GM12878 (cell line): ENCODE results near the gene SMIM27. TPM values are rescaled to one million over a fixed set of nuclear protein-coding genes. Genes with fewer than 3 reads are reported as not detected.

Experiments used
- ATAC-seq: fragments of 200-7000 bp; cut with Tn5 transposase; 3 replicates; pipeline ENCODE4 v1.9.1; 2020; ENCODE audit warnings: mild to moderate bottlenecking, moderate library complexity
- BruUV-seq: library from RNA; stranded (reverse); fragments of 400-500 nt; replicated peaks from 2 replicates; lab custom pipeline; 2021; lab: Mats Ljungman, UMichigan
- CTCF ChIA-PET: fragments of 300-600 bp; sonication (Branson Sonifier 250); formaldehyde crosslinking; extraction: SDS; loops from one replicate; lab custom pipeline; 2021; ENCODE audit warnings: inconsistent platforms; lab: Yijun Ruan, JAX
- POLR2A ChIA-PET: fragments of 350-600 bp; formaldehyde crosslinking; extraction: SDS; loops from one replicate; lab custom pipeline; 2021; ENCODE audit warnings: inconsistent platforms; lab: Charles Lee
- RAD21 ChIA-PET: fragments of 300-600 bp; sonication (Branson Sonifier 250); formaldehyde crosslinking; loops from one replicate; lab custom pipeline; 2023; ENCODE audit warnings: antibody characterized with exemption; ENCODE audit not compliant: unreplicated experiment; lab: Charles Lee
- SMC1A ChIA-PET: fragments of 300-600 bp; sonication (Branson Sonifier 250); formaldehyde crosslinking; loops from one replicate; lab custom pipeline; 2023; ENCODE audit not compliant: unreplicated experiment, uncharacterized antibody; lab: Charles Lee
- DNase-seq: peaks from one replicate; pipeline ENCODE4 v3.0.0-alpha.2; 2011; ENCODE audit warnings: low read depth, low spot score
- FAIRE-seq: peaks from 3 replicates; lab custom pipeline; 2011; peaks lifted over from hg19 to GRCh38; lab: Jason Lieb, UNC
- H2AFZ ChIP-seq: 2 replicates; pipeline ENCODE4 v1.6.0; 2011; ENCODE audit warnings: low read depth, low read length, control low read depth; ENCODE audit not compliant: control insufficient read depth
- H3K27ac ChIP-seq: 2 replicates; pipeline ENCODE4 v1.5.1; 2011; ENCODE audit warnings: control low read depth; ENCODE audit not compliant: control insufficient read depth, insufficient read depth
- H3K27me3 ChIP-seq, 2 experiments: replicated peaks in 1 of 2; 2 replicates each; pipeline versions ENCODE4 v1.6.0 to v1.6.1; 2011; ENCODE audit warnings: low read length in 1 of 2; ENCODE audit not compliant: control insufficient read depth in 2 of 2, insufficient read depth in 2 of 2
- H3K36me3 ChIP-seq, 2 experiments: 2 replicates each; pipeline ENCODE4 v1.5.1; 2011; ENCODE audit warnings: low read length in 1 of 2; ENCODE audit not compliant: control insufficient read depth in 2 of 2, insufficient read depth in 2 of 2
- H3K4me1 ChIP-seq: 2 replicates; pipeline ENCODE4 v1.6.1; 2011; ENCODE audit warnings: mild to moderate bottlenecking, low read length, moderate library complexity, mixed read lengths; ENCODE audit not compliant: control insufficient read depth, insufficient read depth
- H3K4me2 ChIP-seq: 2 replicates; pipeline ENCODE4 v1.6.0; 2011; ENCODE audit warnings: control low read depth; ENCODE audit not compliant: control insufficient read depth, insufficient read depth
- H3K4me3 ChIP-seq: fragments of 200-600 bp; sonication (generic); 2 replicates; pipeline ENCODE4 v1.5.1; 2016
- H3K79me2 ChIP-seq: 2 replicates; pipeline ENCODE4 v1.6.0; 2011; ENCODE audit warnings: low read length; ENCODE audit not compliant: control insufficient read depth, insufficient read depth
- H3K9ac ChIP-seq: 2 replicates; pipeline ENCODE4 v1.8.0; 2011; ENCODE audit warnings: low read length, control low read depth, mixed read lengths; ENCODE audit not compliant: control insufficient read depth, insufficient read depth
- H3K9me3 ChIP-seq: replicated peaks from 3 replicates; pipeline ENCODE4 v1.5.1; 2011; ENCODE audit warnings: mild to moderate bottlenecking, low read length; ENCODE audit not compliant: control insufficient read depth, insufficient read depth
- H4K20me1 ChIP-seq: 2 replicates; pipeline ENCODE4 v1.6.0; 2011; ENCODE audit not compliant: control insufficient read depth, insufficient read depth
- CREB1 ChIP-seq: IDR thresholded peaks from 2 replicates; pipeline ENCODE4 v1.6.1; 2012; ENCODE audit warnings: low read depth, mild to moderate bottlenecking, inconsistent platforms
- CREM ChIP-seq: IDR thresholded peaks from 2 replicates; pipeline ENCODE4 v1.6.1; 2014; ENCODE audit warnings: antibody characterized with exemption, low read depth
- ETV6 ChIP-seq, 2 experiments: fragments of 450-650 bp in 1 of 2; IDR thresholded peaks in 1 of 2; conservative IDR thresholded peaks in 1 of 2; 2 replicates each; pipeline ENCODE4 v1.6.1; 2014; ENCODE audit warnings: antibody characterized with exemption in 1 of 2, borderline replicate concordance in 1 of 2, low read depth in 1 of 2, mild to moderate bottlenecking in 1 of 2, moderate library complexity in 1 of 2
- KDM1A ChIP-seq: fragments of 200-600 bp; sonication (generic); IDR thresholded peaks from 2 replicates; pipeline ENCODE4 v1.6.1; 2016; ENCODE audit warnings: borderline replicate concordance
- MXI1 ChIP-seq: fragments of 150-350 bp; IDR thresholded peaks from 2 replicates; pipeline ENCODE4 v1.6.1; 2011; ENCODE audit warnings: low read depth, mild to moderate bottlenecking, inconsistent platforms, low read length, improper control_type of control experiment
- NR2F1 ChIP-seq: fragments of 450-650 bp; conservative IDR thresholded peaks from 2 replicates; pipeline ENCODE4 v1.6.1; 2017; ENCODE audit warnings: mild to moderate bottlenecking
- PAX5 ChIP-seq: IDR thresholded peaks from 2 replicates; pipeline ENCODE4 v1.6.1; 2011; ENCODE audit warnings: low read depth, low read length, borderline replicate concordance
- RBBP5 ChIP-seq: fragments of 200-600 bp; sonication (generic); conservative IDR thresholded peaks from 2 replicates; pipeline ENCODE4 v1.6.1; 2016
- RFX5 ChIP-seq: IDR thresholded peaks from 2 replicates; pipeline ENCODE4 v1.6.1; 2011; ENCODE audit warnings: low read depth, low read length, improper control_type of control experiment
- SP1 ChIP-seq: IDR thresholded peaks from one replicate; pipeline ENCODE4 v1.6.1; 2011; ENCODE audit warnings: low read depth, low read length
- SREBF2 ChIP-seq: IDR thresholded peaks from 2 replicates; pipeline ENCODE4 v1.6.1; 2012; ENCODE audit warnings: mild to moderate bottlenecking, low read length
- WRNIP1 ChIP-seq: IDR thresholded peaks from 2 replicates; pipeline ENCODE4 v1.6.1; 2011; ENCODE audit warnings: low read depth, low read length, improper control_type of control experiment, borderline replicate concordance
- in situ Hi-C: fragments of 300-500 bp; cut with MboI; formaldehyde crosslinking; loops from 9 replicates; pipeline ENCODE4 v1.14.3; 2018; ENCODE audit warnings: mixed read lengths
- intact Hi-C: fragments of 100-400 bp; cut with micrococcal nuclease; formaldehyde crosslinking; loops from one replicate; pipeline ENCODE4 v1.14.2; 2022; ENCODE audit not compliant: unreplicated experiment
- polyA plus RNA-seq, 11 experiments: library from polyadenylated mRNA; depleted of rRNA in 4 of 11; unstranded in 6 of 11; stranded (reverse) in 5 of 11; fragments of >200 nt; fragmentation: Nextera tagmentation in 4 of 11; fragmentation: Illumina TruSeq in 1 of 11; extraction: Ambion mirVana in 4 of 11; extraction: Trizol in 1 of 11; gene quantifications; 1 replicate in 1 of 11; 2 replicates in 10 of 11; pipeline versions ENCODE4 v1.2.1 to v1.2.3, GENCODE V29; 2011 to 2016; ENCODE audit warnings: inconsistent platforms in 2 of 11, missing spikeins in 2 of 11, low read depth in 1 of 11
- total RNA-seq, 4 experiments: library from RNA; depleted of rRNA in 3 of 4; stranded (reverse); fragments of >200 nt in 3 of 4; fragmentation: Illumina TruSeq in 1 of 4; extraction: Trizol in 1 of 4; gene quantifications; 2 replicates each; pipeline versions ENCODE4 v1.2.1 to v1.2.3, GENCODE V29; 2013 to 2021
- TF ChIP-seq, protein P1 (sequence below): fragments of 450-650 bp; IDR thresholded peaks from 2 replicates; pipeline ENCODE4 v1.6.1; 2017; ENCODE audit warnings: mild to moderate bottlenecking
- TF ChIP-seq, protein P2 (sequence below): fragments of 450-650 bp; IDR thresholded peaks from 2 replicates; pipeline ENCODE4 v1.6.1; 2017; ENCODE audit warnings: mild to moderate bottlenecking, moderate library complexity
- TF ChIP-seq, protein P3 (sequence below): fragments of 450-650 bp; IDR thresholded peaks from 2 replicates; pipeline ENCODE4 v1.6.1; 2014; ENCODE audit warnings: mild to moderate bottlenecking
- TF ChIP-seq, protein P4 (sequence below): fragments of 450-650 bp; IDR thresholded peaks from 2 replicates; pipeline ENCODE4 v1.6.1; 2018; ENCODE audit warnings: borderline replicate concordance, mild to moderate bottlenecking; ENCODE audit not compliant: partially characterized antibody

SMIM27 gene
- total and polyA plus RNA-seq, 10 of the 15 experiments (the other 5 are each of a cell fraction or from before 2014, with no cell fraction given): 12.2 to 47.3 (median 26.5) TPM

DNA sequence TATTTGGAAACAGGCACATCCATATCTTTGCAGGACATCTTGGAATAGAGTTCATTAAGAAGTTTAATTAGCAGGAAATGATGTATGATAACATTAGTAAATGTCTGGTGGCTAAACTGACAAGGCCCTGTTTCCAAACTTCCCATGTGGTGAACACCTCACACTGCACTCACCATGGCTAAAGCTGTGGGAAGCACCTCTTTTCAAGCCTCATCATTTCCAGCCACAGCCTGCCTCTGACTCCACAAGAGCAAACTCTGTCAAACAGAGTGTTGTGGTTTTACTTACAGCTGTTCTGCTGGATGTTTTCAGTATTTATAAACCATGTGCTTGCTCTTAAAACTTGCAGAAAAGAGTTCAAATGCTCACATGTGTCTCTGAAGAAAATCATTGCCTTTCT lies 35.8 kb downstream of the SMIM27 start:
- BruUV-seq: no TSS peak
- POLR2A ChIA-PET: no interaction called here
- intact Hi-C loops: loop anchor here (2.0 to 5.0 kb wide), 2 partner anchors 114 to 381 kb away; no protein-coding TSS in a partner anchor
- no peaks in the 10 kb centered on the region for H3K4me1 ChIP-seq
- DNase-seq: no peak
- no peaks in the 10 kb centered on the region for H3K36me3 ChIP-seq
- peak; percentile 68 for ATAC-seq
- no peaks in the 10 kb centered on the region for H3K27me3 ChIP-seq
- H3K9ac ChIP-seq: no peak overlapping the region
- in situ Hi-C loops: no loop called here
- H3K4me2 ChIP-seq: no peak overlapping the region
- no peaks in the 10 kb centered on the region for H3K9me3 ChIP-seq
- CTCF ChIA-PET: interaction anchor here (0.8 to 6.9 kb wide), 12 partner anchors 8 to 638 kb away, joined by 3 to 95 read pairs (median 6); partner anchors contain the start of genes ACO1 and NDUFB6
- SMC1A ChIA-PET: interaction anchor here (0.9 to 4.2 kb wide), 5 partner anchors 8 to 380 kb away, joined by 3 to 41 read pairs (median 13); no protein-coding TSS in a partner anchor
- H3K79me2 ChIP-seq: no peaks in the 10 kb centered on the region
- RAD21 ChIA-PET: interaction anchor here (0.7 to 2.4 kb wide), 5 partner anchors 8 to 381 kb away, joined by 3 to 27 read pairs (median 4); no protein-coding TSS in a partner anchor
- H3K27ac ChIP-seq: no peak overlapping the region
- FAIRE-seq: no peak
- no peak overlapping the region for H2AFZ ChIP-seq
- no peak overlapping the region for H3K4me3 ChIP-seq
- H4K20me1 ChIP-seq: no peaks in the 10 kb centered on the region
- no peak for TF ChIP-seq PAX5
- TF ChIP-seq, protein P1, sequence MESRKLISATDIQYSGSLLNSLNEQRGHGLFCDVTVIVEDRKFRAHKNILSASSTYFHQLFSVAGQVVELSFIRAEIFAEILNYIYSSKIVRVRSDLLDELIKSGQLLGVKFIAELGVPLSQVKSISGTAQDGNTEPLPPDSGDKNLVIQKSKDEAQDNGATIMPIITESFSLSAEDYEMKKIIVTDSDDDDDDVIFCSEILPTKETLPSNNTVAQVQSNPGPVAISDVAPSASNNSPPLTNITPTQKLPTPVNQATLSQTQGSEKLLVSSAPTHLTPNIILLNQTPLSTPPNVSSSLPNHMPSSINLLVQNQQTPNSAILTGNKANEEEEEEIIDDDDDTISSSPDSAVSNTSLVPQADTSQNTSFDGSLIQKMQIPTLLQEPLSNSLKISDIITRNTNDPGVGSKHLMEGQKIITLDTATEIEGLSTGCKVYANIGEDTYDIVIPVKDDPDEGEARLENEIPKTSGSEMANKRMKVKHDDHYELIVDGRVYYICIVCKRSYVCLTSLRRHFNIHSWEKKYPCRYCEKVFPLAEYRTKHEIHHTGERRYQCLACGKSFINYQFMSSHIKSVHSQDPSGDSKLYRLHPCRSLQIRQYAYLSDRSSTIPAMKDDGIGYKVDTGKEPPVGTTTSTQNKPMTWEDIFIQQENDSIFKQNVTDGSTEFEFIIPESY: no peak
- TF ChIP-seq KDM1A: no peak
- no peak for TF ChIP-seq NR2F1
- TF ChIP-seq, protein P2, sequence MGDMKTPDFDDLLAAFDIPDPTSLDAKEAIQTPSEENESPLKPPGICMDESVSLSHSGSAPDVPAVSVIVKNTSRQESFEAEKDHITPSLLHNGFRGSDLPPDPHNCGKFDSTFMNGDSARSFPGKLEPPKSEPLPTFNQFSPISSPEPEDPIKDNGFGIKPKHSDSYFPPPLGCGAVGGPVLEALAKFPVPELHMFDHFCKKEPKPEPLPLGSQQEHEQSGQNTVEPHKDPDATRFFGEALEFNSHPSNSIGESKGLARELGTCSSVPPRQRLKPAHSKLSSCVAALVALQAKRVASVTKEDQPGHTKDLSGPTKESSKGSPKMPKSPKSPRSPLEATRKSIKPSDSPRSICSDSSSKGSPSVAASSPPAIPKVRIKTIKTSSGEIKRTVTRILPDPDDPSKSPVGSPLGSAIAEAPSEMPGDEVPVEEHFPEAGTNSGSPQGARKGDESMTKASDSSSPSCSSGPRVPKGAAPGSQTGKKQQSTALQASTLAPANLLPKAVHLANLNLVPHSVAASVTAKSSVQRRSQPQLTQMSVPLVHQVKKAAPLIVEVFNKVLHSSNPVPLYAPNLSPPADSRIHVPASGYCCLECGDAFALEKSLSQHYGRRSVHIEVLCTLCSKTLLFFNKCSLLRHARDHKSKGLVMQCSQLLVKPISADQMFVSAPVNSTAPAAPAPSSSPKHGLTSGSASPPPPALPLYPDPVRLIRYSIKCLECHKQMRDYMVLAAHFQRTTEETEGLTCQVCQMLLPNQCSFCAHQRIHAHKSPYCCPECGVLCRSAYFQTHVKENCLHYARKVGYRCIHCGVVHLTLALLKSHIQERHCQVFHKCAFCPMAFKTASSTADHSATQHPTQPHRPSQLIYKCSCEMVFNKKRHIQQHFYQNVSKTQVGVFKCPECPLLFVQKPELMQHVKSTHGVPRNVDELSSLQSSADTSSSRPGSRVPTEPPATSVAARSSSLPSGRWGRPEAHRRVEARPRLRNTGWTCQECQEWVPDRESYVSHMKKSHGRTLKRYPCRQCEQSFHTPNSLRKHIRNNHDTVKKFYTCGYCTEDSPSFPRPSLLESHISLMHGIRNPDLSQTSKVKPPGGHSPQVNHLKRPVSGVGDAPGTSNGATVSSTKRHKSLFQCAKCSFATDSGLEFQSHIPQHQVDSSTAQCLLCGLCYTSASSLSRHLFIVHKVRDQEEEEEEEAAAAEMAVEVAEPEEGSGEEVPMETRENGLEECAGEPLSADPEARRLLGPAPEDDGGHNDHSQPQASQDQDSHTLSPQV: no peak
- TF ChIP-seq CREM: no peak
- no peak for TF ChIP-seq RBBP5
- no peak for TF ChIP-seq CREB1
- TF ChIP-seq RFX5: no peak
- TF ChIP-seq ETV6 (conservative IDR thresholded peaks at IDR 0.05 in 1 of 2, IDR thresholded peaks at IDR 0.05 in 1 of 2; ENCODE audit: borderline replicate concordance in 1 of 2, low read depth in 1 of 2): no peak
- TF ChIP-seq, protein P3, sequence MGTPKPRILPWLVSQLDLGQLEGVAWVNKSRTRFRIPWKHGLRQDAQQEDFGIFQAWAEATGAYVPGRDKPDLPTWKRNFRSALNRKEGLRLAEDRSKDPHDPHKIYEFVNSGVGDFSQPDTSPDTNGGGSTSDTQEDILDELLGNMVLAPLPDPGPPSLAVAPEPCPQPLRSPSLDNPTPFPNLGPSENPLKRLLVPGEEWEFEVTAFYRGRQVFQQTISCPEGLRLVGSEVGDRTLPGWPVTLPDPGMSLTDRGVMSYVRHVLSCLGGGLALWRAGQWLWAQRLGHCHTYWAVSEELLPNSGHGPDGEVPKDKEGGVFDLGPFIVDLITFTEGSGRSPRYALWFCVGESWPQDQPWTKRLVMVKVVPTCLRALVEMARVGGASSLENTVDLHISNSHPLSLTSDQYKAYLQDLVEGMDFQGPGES: no peak
- TF ChIP-seq, protein P4, sequence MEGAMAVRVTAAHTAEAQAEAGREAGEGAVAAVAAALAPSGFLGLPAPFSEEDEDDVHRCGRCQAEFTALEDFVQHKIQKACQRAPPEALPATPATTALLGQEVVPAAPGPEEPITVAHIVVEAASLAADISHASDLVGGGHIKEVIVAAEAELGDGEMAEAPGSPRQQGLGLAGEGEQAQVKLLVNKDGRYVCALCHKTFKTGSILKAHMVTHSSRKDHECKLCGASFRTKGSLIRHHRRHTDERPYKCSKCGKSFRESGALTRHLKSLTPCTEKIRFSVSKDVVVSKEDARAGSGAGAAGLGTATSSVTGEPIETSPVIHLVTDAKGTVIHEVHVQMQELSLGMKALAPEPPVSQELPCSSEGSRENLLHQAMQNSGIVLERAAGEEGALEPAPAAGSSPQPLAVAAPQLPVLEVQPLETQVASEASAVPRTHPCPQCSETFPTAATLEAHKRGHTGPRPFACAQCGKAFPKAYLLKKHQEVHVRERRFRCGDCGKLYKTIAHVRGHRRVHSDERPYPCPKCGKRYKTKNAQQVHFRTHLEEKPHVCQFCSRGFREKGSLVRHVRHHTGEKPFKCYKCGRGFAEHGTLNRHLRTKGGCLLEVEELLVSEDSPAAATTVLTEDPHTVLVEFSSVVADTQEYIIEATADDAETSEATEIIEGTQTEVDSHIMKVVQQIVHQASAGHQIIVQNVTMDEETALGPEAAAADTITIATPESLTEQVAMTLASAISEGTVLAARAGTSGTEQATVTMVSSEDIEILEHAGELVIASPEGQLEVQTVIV: no peak
- TF ChIP-seq MXI1: no peak
- TF ChIP-seq SP1: no peak
- TF ChIP-seq SREBF2: no peak
- TF ChIP-seq WRNIP1: no peak
